Measurements from ENCODE around the gene RUVBL1. TPM values are rescaled to one million over a fixed set of nuclear protein-coding genes. Genes with fewer than 3 reads are reported as not detected.

Gene RUVBL1
- total RNA-seq (10 to 100 TPM; 13.9 to 23.1 TPM), polyA plus RNA-seq (10 to 100 TPM; 13.3 to 13.9 TPM)

- no peaks in the 10 kb centered on the region for H3K36me3 ChIP-seq (ENCODE audit: control insufficient read depth in 4 of 4, insufficient read depth in 3 of 4, low read depth in 1 of 4, low read length in 3 of 4)
- peak within 1 kb of the TSS; percentile 73 to 75 for H3K27ac ChIP-seq (ENCODE audit: low read depth in 1 of 2, low read length in 2 of 2)
- no peaks in the 10 kb centered on the region for H3K9me3 ChIP-seq (ENCODE audit: control insufficient read depth in 4 of 4, low read length in 3 of 4)
- peak; percentile 93 for DNase-seq (ENCODE audit: low spot score)
- TF ChIP-seq JUND (IDR thresholded peaks at IDR 0.05) (no peak), RAD21 (IDR thresholded peaks at IDR 0.05) (peak in 1 of 2 donors; percentile 5), GABPA (IDR thresholded peaks at IDR 0.05 in 1 of 2, conservative IDR thresholded peaks at IDR 0.05 in 1 of 2) (peak; percentile 100), SP1 (IDR thresholded peaks at IDR 0.05) (peak; percentile 96), HNF4G (IDR thresholded peaks at IDR 0.05) (peak; percentile 14), FOXA1 (IDR thresholded peaks at IDR 0.05) (no peak), YY1 (IDR thresholded peaks at IDR 0.05) (peak; percentile 60), RXRA (IDR thresholded peaks at IDR 0.05) (peak; percentile 33 to 72), NR2F2 (IDR thresholded peaks at IDR 0.05) (peak; percentile 61), FOXA2 (IDR thresholded peaks at IDR 0.05) (no peak), HNF4A (conservative IDR thresholded peaks at IDR 0.05) (peak in 1 of 2 donors; percentile 45), CTCF (IDR thresholded peaks at IDR 0.05; ENCODE audit: low read depth, low read length, missing input control) (no peak), EGR1 (IDR thresholded peaks at IDR 0.05; ENCODE audit: low read depth in 2 of 2) (no peak), TAF1 (conservative IDR thresholded peaks at IDR 0.05) (no peak)
- TF ChIP-seq, protein P1, sequence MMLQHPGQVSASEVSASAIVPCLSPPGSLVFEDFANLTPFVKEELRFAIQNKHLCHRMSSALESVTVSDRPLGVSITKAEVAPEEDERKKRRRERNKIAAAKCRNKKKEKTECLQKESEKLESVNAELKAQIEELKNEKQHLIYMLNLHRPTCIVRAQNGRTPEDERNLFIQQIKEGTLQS (IDR thresholded peaks at IDR 0.05), result no peak
- TF ChIP-seq, protein P2, sequence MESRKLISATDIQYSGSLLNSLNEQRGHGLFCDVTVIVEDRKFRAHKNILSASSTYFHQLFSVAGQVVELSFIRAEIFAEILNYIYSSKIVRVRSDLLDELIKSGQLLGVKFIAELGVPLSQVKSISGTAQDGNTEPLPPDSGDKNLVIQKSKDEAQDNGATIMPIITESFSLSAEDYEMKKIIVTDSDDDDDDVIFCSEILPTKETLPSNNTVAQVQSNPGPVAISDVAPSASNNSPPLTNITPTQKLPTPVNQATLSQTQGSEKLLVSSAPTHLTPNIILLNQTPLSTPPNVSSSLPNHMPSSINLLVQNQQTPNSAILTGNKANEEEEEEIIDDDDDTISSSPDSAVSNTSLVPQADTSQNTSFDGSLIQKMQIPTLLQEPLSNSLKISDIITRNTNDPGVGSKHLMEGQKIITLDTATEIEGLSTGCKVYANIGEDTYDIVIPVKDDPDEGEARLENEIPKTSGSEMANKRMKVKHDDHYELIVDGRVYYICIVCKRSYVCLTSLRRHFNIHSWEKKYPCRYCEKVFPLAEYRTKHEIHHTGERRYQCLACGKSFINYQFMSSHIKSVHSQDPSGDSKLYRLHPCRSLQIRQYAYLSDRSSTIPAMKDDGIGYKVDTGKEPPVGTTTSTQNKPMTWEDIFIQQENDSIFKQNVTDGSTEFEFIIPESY (IDR thresholded peaks at IDR 0.05), result peak; percentile 38
- TF ChIP-seq, protein P3, sequence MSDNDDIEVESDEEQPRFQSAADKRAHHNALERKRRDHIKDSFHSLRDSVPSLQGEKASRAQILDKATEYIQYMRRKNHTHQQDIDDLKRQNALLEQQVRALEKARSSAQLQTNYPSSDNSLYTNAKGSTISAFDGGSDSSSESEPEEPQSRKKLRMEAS (IDR thresholded peaks at IDR 0.05), result peak; percentile 87
- TF ChIP-seq, protein P4, sequence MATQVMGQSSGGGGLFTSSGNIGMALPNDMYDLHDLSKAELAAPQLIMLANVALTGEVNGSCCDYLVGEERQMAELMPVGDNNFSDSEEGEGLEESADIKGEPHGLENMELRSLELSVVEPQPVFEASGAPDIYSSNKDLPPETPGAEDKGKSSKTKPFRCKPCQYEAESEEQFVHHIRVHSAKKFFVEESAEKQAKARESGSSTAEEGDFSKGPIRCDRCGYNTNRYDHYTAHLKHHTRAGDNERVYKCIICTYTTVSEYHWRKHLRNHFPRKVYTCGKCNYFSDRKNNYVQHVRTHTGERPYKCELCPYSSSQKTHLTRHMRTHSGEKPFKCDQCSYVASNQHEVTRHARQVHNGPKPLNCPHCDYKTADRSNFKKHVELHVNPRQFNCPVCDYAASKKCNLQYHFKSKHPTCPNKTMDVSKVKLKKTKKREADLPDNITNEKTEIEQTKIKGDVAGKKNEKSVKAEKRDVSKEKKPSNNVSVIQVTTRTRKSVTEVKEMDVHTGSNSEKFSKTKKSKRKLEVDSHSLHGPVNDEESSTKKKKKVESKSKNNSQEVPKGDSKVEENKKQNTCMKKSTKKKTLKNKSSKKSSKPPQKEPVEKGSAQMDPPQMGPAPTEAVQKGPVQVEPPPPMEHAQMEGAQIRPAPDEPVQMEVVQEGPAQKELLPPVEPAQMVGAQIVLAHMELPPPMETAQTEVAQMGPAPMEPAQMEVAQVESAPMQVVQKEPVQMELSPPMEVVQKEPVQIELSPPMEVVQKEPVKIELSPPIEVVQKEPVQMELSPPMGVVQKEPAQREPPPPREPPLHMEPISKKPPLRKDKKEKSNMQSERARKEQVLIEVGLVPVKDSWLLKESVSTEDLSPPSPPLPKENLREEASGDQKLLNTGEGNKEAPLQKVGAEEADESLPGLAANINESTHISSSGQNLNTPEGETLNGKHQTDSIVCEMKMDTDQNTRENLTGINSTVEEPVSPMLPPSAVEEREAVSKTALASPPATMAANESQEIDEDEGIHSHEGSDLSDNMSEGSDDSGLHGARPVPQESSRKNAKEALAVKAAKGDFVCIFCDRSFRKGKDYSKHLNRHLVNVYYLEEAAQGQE (IDR thresholded peaks at IDR 0.05), result no peak
- WGBS, result 3% methylated on average over 47 of the region's 47 CpGs
- H3K4me3 ChIP-seq (ENCODE audit: low read depth in 1 of 3, low read length in 3 of 3), result peak within 1 kb of the TSS; percentile 70 to 100 (median 98)
- peak within 1 kb of the TSS; percentile 44 to 50 for H3K9ac ChIP-seq (ENCODE audit: low read depth in 1 of 2, low read length in 2 of 2)
- peaks cover 0 to 19% (median 17%) of the 10 kb centered on the region in 4 donors for H3K4me1 ChIP-seq (ENCODE audit: control insufficient read depth in 4 of 4, insufficient read depth in 4 of 4, low read length in 3 of 4)
- no peaks in the 10 kb centered on the region for H3K27me3 ChIP-seq (ENCODE audit: control insufficient read depth in 4 of 4, insufficient read depth in 4 of 4, low read length in 3 of 4)
Observed at GRCh38 chr3:128123538-128124368, at the start of gene RUVBL1. RUVBL1 (minus strand) TSS chr3:128123812; CDS start chr3:128123724, 88 bp downstream.

Measured in liver (tissue), 9 donors.